Caki2 (cell line): ENCODE results near the gene ANKRD10. TPM values are rescaled to one million over a fixed set of nuclear protein-coding genes. Genes with fewer than 3 reads are reported as not detected.

Experiments used
- total RNA-seq: library from RNA; depleted of rRNA; stranded (reverse); fragments of >200 nt; shearing (Covaris generic); gene quantifications from 2 replicates; pipeline ENCODE4 v1.2.3, GENCODE V29; 2014; ENCODE audit warnings: low replicate concordance; rRNA removed

The ANKRD10 gene
- total RNA-seq, 1 experiment from 2014 or later, result 36.1 TPM

Other genes with a start within 250 kb of the ANKRD10 start
- gene CARS2, start 209.0 kb downstream of the ANKRD10 start, total RNA-seq, result 41.2 and 45.6 TPM in 2 replicates
- gene ING1, start 201.4 kb downstream of the ANKRD10 start, total RNA-seq, result 8.1 and 13.7 TPM in 2 replicates
- 7.6 and 19.6 TPM in 2 replicates for gene ARHGEF7, start 200.2 kb upstream of the ANKRD10 start, total RNA-seq